SK-N-SH (cell line): ENCODE measurements around the gene MAP3K1. TPM values are rescaled to one million over a fixed set of nuclear protein-coding genes. Genes with fewer than 3 reads are reported as not detected.

ENCODE experiments used
- CHD2 ChIP-seq: fragments of 150-350 bp; IDR thresholded peaks from 2 replicates; pipeline ENCODE4 v1.6.1; 2018; ENCODE audit warnings: low read length; ENCODE audit not compliant: partially characterized antibody
- ELF1 ChIP-seq: IDR thresholded peaks from 2 replicates; pipeline ENCODE4 v1.4.0; 2012
- EP300 ChIP-seq, 2 experiments: IDR thresholded peaks; 2 replicates each; pipeline versions ENCODE4 v1.4.0 to v1.6.1; 2012; ENCODE audit warnings: borderline replicate concordance in 1 of 2, low read depth in 1 of 2, low read length in 1 of 2
- FOXM1 ChIP-seq: IDR thresholded peaks from 2 replicates; pipeline ENCODE4 v1.4.0; 2012; ENCODE audit warnings: low read depth, mild to moderate bottlenecking
- JUND ChIP-seq: IDR thresholded peaks from 2 replicates; pipeline ENCODE4 v1.4.0; 2012
- MXI1 ChIP-seq: IDR thresholded peaks from 2 replicates; pipeline ENCODE4 v1.6.1; 2012; ENCODE audit warnings: mild to moderate bottlenecking, low read depth, low read length, improper control_type of control experiment
- NFIC ChIP-seq: IDR thresholded peaks from 2 replicates; pipeline ENCODE4 v1.4.0; 2012; ENCODE audit warnings: borderline replicate concordance
- RAD21 ChIP-seq: IDR thresholded peaks from 2 replicates; pipeline ENCODE4 v1.6.1; 2012; ENCODE audit warnings: mild to moderate bottlenecking, low read length
- RCOR1 ChIP-seq: fragments of 150-350 bp; IDR thresholded peaks from 2 replicates; pipeline ENCODE4 v1.6.1; 2017; ENCODE audit warnings: antibody characterized with exemption, low read length
- SIN3A ChIP-seq: IDR thresholded peaks from 2 replicates; pipeline ENCODE4 v1.6.1; 2012; ENCODE audit warnings: low read depth, mild to moderate bottlenecking, low read length, moderate library complexity, borderline replicate concordance
- SMC3 ChIP-seq: IDR thresholded peaks from 2 replicates; pipeline ENCODE4 v1.6.1; 2012; ENCODE audit warnings: low read depth, low read length, improper control_type of control experiment
- TAF1 ChIP-seq: IDR thresholded peaks from 2 replicates; pipeline ENCODE4 v1.6.1; 2012; ENCODE audit warnings: low read depth, mild to moderate bottlenecking, low read length, moderate library complexity, borderline replicate concordance
- TCF12 ChIP-seq: IDR thresholded peaks from 2 replicates; pipeline ENCODE4 v1.4.0; 2012
- TEAD4 ChIP-seq: IDR thresholded peaks from 2 replicates; pipeline ENCODE4 v1.4.0; 2012; ENCODE audit warnings: mild to moderate bottlenecking, borderline replicate concordance; ENCODE audit not compliant: insufficient read depth
- YY1 ChIP-seq: IDR thresholded peaks from 2 replicates; pipeline ENCODE4 v1.4.0; 2012; ENCODE audit warnings: low read depth, mild to moderate bottlenecking
- polyA plus RNA-seq, 3 experiments: library from polyadenylated mRNA; depleted of rRNA; stranded (reverse); fragments of >200 nt; gene quantifications; 2 replicates each; pipeline ENCODE4 v1.2.3, GENCODE V29; 2012
- TF ChIP-seq, protein P1 (sequence below): IDR thresholded peaks from 2 replicates; pipeline ENCODE4; 2012
- TF ChIP-seq, protein P2 (sequence below): fragments of 150-350 bp; IDR thresholded peaks from 2 replicates; pipeline ENCODE4 v1.6.1; 2016; ENCODE audit warnings: mild to moderate bottlenecking, low read depth, low read length
- TF ChIP-seq, protein P3 (sequence below): IDR thresholded peaks from 2 replicates; pipeline ENCODE4 v1.4.0; 2012; ENCODE audit warnings: low read depth, borderline replicate concordance

The MAP3K1 gene
- polyA plus RNA-seq, 1 of the 3 experiments (the other 2 are of a cell fraction): 2.2 TPM

DNA sequence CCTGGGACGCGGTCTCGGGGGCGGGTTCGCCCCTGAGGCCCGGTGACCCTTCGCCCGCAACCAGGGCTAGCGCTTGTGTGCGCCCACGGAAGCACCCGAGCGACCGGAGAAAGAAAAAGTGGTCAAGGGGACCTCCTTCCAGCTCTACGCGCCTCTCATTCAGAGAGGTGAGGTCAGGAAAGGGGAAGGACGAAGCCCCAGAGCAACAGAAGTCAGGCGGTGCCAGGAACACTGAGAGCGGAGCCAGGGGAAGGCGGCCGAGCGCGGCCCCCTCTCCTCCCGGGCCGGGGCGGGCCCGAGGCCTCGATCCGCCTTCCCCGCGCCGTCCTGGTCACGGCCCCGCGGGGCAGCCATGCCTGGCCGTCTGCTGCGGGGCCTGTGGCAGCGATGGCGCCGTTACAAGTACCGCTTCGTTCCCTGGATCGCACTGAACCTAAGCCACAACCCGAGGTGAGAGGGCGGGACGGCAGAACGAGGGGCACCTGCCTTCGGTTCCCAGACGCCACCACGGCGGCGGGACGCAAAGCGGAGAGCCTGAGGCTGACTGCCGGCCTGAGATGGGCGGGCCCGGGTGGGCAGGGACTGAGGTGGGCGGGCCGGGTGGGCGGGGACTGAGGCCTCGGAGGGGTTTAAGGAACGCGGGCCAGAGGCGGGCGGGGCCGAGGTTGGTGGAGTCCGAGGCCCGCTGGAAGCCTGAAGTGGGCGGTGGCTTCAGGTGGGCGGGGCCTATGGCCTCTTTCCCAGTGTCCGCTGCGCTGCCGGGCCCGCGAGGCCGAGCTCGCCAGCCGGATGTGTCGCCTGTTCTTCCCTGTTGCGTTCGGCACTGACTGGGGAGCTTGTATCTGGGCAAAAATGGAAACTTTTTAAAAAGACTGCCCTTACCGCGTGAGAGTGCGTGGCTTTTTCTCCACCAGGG is 94.2 kb downstream of the MAP3K1 start, which contains the start of gene SETD9 (continued):
- no peak for TF ChIP-seq TCF12
- peak; percentile 40; the same call in 1 of the 2 replicates for TF ChIP-seq SIN3A
- TF ChIP-seq ELF1: peak; percentile 12; the same call in 1 of the 2 replicates
- TF ChIP-seq MXI1: peak; percentile 75
- TF ChIP-seq, protein P1, sequence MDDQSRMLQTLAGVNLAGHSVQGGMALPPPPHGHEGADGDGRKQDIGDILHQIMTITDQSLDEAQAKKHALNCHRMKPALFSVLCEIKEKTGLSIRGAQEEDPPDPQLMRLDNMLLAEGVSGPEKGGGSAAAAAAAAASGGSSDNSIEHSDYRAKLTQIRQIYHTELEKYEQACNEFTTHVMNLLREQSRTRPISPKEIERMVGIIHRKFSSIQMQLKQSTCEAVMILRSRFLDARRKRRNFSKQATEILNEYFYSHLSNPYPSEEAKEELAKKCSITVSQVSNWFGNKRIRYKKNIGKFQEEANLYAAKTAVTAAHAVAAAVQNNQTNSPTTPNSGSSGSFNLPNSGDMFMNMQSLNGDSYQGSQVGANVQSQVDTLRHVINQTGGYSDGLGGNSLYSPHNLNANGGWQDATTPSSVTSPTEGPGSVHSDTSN: no peak
- TF ChIP-seq TAF1: peak; percentile 90
- TF ChIP-seq, protein P2, sequence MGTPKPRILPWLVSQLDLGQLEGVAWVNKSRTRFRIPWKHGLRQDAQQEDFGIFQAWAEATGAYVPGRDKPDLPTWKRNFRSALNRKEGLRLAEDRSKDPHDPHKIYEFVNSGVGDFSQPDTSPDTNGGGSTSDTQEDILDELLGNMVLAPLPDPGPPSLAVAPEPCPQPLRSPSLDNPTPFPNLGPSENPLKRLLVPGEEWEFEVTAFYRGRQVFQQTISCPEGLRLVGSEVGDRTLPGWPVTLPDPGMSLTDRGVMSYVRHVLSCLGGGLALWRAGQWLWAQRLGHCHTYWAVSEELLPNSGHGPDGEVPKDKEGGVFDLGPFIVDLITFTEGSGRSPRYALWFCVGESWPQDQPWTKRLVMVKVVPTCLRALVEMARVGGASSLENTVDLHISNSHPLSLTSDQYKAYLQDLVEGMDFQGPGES: no peak
- TF ChIP-seq JUND: no peak
- TF ChIP-seq CHD2: peak; percentile 24
- TF ChIP-seq RAD21: no peak; the same call in 1 of the 2 replicates
- TF ChIP-seq FOXM1: no peak
- no peak for TF ChIP-seq SMC3
- TF ChIP-seq, protein P3, sequence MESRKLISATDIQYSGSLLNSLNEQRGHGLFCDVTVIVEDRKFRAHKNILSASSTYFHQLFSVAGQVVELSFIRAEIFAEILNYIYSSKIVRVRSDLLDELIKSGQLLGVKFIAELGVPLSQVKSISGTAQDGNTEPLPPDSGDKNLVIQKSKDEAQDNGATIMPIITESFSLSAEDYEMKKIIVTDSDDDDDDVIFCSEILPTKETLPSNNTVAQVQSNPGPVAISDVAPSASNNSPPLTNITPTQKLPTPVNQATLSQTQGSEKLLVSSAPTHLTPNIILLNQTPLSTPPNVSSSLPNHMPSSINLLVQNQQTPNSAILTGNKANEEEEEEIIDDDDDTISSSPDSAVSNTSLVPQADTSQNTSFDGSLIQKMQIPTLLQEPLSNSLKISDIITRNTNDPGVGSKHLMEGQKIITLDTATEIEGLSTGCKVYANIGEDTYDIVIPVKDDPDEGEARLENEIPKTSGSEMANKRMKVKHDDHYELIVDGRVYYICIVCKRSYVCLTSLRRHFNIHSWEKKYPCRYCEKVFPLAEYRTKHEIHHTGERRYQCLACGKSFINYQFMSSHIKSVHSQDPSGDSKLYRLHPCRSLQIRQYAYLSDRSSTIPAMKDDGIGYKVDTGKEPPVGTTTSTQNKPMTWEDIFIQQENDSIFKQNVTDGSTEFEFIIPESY: no peak
- TF ChIP-seq RCOR1: no peak
- TF ChIP-seq TEAD4: no peak
- TF ChIP-seq NFIC: no peak
- TF ChIP-seq YY1: peak; percentile 70
- TF ChIP-seq EP300 (IDR thresholded peaks at IDR 0.05; ENCODE audit: borderline replicate concordance in 1 of 2, low read depth in 1 of 2, low read length in 1 of 2): no peak; a peak in 1 of 4 replicates
